ENCODE results near the gene MCOLN2.

- TF ChIP-seq, protein P1, sequence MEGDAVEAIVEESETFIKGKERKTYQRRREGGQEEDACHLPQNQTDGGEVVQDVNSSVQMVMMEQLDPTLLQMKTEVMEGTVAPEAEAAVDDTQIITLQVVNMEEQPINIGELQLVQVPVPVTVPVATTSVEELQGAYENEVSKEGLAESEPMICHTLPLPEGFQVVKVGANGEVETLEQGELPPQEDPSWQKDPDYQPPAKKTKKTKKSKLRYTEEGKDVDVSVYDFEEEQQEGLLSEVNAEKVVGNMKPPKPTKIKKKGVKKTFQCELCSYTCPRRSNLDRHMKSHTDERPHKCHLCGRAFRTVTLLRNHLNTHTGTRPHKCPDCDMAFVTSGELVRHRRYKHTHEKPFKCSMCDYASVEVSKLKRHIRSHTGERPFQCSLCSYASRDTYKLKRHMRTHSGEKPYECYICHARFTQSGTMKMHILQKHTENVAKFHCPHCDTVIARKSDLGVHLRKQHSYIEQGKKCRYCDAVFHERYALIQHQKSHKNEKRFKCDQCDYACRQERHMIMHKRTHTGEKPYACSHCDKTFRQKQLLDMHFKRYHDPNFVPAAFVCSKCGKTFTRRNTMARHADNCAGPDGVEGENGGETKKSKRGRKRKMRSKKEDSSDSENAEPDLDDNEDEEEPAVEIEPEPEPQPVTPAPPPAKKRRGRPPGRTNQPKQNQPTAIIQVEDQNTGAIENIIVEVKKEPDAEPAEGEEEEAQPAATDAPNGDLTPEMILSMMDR (IDR thresholded peaks at IDR 0.05; ENCODE audit: low read depth, low read length, poor library complexity, severe bottlenecking), result no peak
- no peak for TF ChIP-seq EZH2phosphoT487 (IDR thresholded peaks at IDR 0.05; ENCODE audit: borderline replicate concordance, low read length)
These were observed 96.9 kb downstream of the MCOLN2 start for GRCh38 chr1:84899969-84900368.
